Osteoblast (primary cell): ENCODE measurements around the gene PXMP4. TPM values are rescaled to one million over a fixed set of nuclear protein-coding genes. Genes with fewer than 3 reads are reported as not detected.

Experiments used
- DNase-seq: peaks from one replicate; pipeline ENCODE4 v3.0.0; 2011; ENCODE audit warnings: low spot score, mixed read lengths; ENCODE audit not compliant: insufficient read length; ENCODE audit errors: missing footprints
- H2AFZ ChIP-seq: 2 replicates; pipeline ENCODE4 v1.6.0; 2011; ENCODE audit warnings: mild to moderate bottlenecking, low read length
- H3K27ac ChIP-seq: 2 replicates; pipeline ENCODE4 v1.5.1; 2011; ENCODE audit warnings: mild to moderate bottlenecking, low read depth, low read length, moderate library complexity
- H3K27me3 ChIP-seq: 2 replicates; pipeline ENCODE4 v1.6.0; 2012; ENCODE audit warnings: mild to moderate bottlenecking, control low read depth, inconsistent platforms, low read length, moderate library complexity; ENCODE audit not compliant: insufficient read depth
- H3K36me3 ChIP-seq: 2 replicates; pipeline ENCODE4 v1.5.1; 2011; ENCODE audit warnings: mild to moderate bottlenecking, low read length, control low read depth, moderate library complexity; ENCODE audit not compliant: insufficient read depth
- H3K4me1 ChIP-seq: 2 replicates; pipeline ENCODE4 v1.5.1; 2011; ENCODE audit warnings: mild to moderate bottlenecking, low read length, control low read depth, moderate library complexity; ENCODE audit not compliant: insufficient read depth
- H3K4me2 ChIP-seq: 2 replicates; pipeline ENCODE4 v1.6.0; 2011; ENCODE audit warnings: mild to moderate bottlenecking, low read length; ENCODE audit not compliant: insufficient read depth
- H3K4me3 ChIP-seq: fragments of 200-600 bp; sonication (generic); 3 replicates; pipeline ENCODE4 v1.5.1; 2012; ENCODE audit warnings: mild to moderate bottlenecking, low read length, inconsistent platforms; ENCODE audit not compliant: insufficient read depth
- H3K79me2 ChIP-seq: 2 replicates; pipeline ENCODE4 v1.6.0; 2012; ENCODE audit warnings: mild to moderate bottlenecking, low read length, control low read depth, inconsistent platforms; ENCODE audit not compliant: insufficient read depth
- H3K9me3 ChIP-seq: 2 replicates; pipeline ENCODE4 v1.5.1; 2011; ENCODE audit warnings: low read depth, low read length, control low read depth
- H4K20me1 ChIP-seq: 2 replicates; pipeline ENCODE4 v1.6.0; 2012; ENCODE audit warnings: mild to moderate bottlenecking, low read length, control low read depth; ENCODE audit not compliant: insufficient read depth
- CTCF ChIP-seq: IDR thresholded peaks from 2 replicates; pipeline ENCODE4 v1.5.1; 2011; ENCODE audit warnings: mild to moderate bottlenecking, low read depth, low read length, moderate library complexity; ENCODE audit errors: extremely low read depth
- total RNA-seq: library from RNA; depleted of rRNA; stranded (reverse); fragments of >200 nt; gene quantifications from 2 replicates; pipeline ENCODE4 v1.2.3, GENCODE V29; 2012

Gene PXMP4
- total RNA-seq, 1 donor, result 5.1 TPM

- peaks cover 7% of the 10 kb centered on the region for H3K36me3 ChIP-seq
- H3K4me1 ChIP-seq, result peaks cover 25% of the 10 kb centered on the region
- no peak overlapping the region for H3K4me3 ChIP-seq
- no peak overlapping the region for H3K4me2 ChIP-seq
- no peak overlapping the region for H2AFZ ChIP-seq
- TF ChIP-seq CTCF, result no peak
- no peaks in the 10 kb centered on the region for H3K9me3 ChIP-seq
- H3K79me2 ChIP-seq, result peaks cover 9% of the 10 kb centered on the region
- DNase-seq, result no peak
- no peaks in the 10 kb centered on the region for H3K27me3 ChIP-seq
- no peak overlapping the region for H3K27ac ChIP-seq
- peaks cover 11% of the 10 kb centered on the region for H4K20me1 ChIP-seq
Measured at GRCh38 chr20:33679758-33680485, 40.2 kb downstream of the PXMP4 start.

GRCh38 chr20:33677991-33678702 is 42.0 kb downstream of the PXMP4 start:
- Histone ChIP-seq H3K27me3 (no peaks in the 10 kb centered on the region), H2AFZ (no peak overlapping the region), H3K79me2 (peaks cover 3% of the 10 kb centered on the region), H4K20me1 (peaks cover 11% of the 10 kb centered on the region), H3K9me3 (no peaks in the 10 kb centered on the region), H3K4me2 (no peak overlapping the region), H3K4me1 (peaks cover 36% of the 10 kb centered on the region), H3K36me3 (peaks cover 7% of the 10 kb centered on the region), H3K27ac (no peak overlapping the region), H3K4me3 (no peak overlapping the region)
- DNase-seq, result peak; percentile 71
- no peak for TF ChIP-seq CTCF

GRCh38 chr20:33676652-33677645 is 43.2 kb downstream of the PXMP4 start:
- peak; percentile 77 for DNase-seq
- Histone ChIP-seq H3K27ac (no peak overlapping the region), H4K20me1 (peaks cover 15% of the 10 kb centered on the region), H3K4me3 (no peak overlapping the region), H3K36me3 (peaks cover 7% of the 10 kb centered on the region), H3K4me2 (no peak overlapping the region), H3K9me3 (no peaks in the 10 kb centered on the region), H2AFZ (no peak overlapping the region), H3K4me1 (peaks cover 40% of the 10 kb centered on the region), H3K27me3 (no peaks in the 10 kb centered on the region), H3K79me2 (peaks cover 5% of the 10 kb centered on the region)
- TF ChIP-seq CTCF, result no peak
